GM12878 (cell line): ENCODE results near the gene PIK3R2. TPM values are rescaled to one million over a fixed set of nuclear protein-coding genes. Genes with fewer than 3 reads are reported as not detected.

Experiments
- ATAC-seq: fragments of 200-7000 bp; cut with Tn5 transposase; 3 replicates; pipeline ENCODE4 v1.9.1; 2020; ENCODE audit warnings: mild to moderate bottlenecking, moderate library complexity
- BruUV-seq: library from RNA; stranded (reverse); fragments of 400-500 nt; replicated peaks from 2 replicates; lab custom pipeline; 2021; lab: Mats Ljungman, UMichigan
- CTCF ChIA-PET: fragments of 300-600 bp; sonication (Branson Sonifier 250); formaldehyde crosslinking; extraction: SDS; loops from one replicate; lab custom pipeline; 2021; ENCODE audit warnings: inconsistent platforms; lab: Yijun Ruan, JAX
- POLR2A ChIA-PET: fragments of 350-600 bp; formaldehyde crosslinking; extraction: SDS; loops from one replicate; lab custom pipeline; 2021; ENCODE audit warnings: inconsistent platforms; lab: Charles Lee
- RAD21 ChIA-PET: fragments of 300-600 bp; sonication (Branson Sonifier 250); formaldehyde crosslinking; loops from one replicate; lab custom pipeline; 2023; ENCODE audit warnings: antibody characterized with exemption; ENCODE audit not compliant: unreplicated experiment; lab: Charles Lee
- SMC1A ChIA-PET: fragments of 300-600 bp; sonication (Branson Sonifier 250); formaldehyde crosslinking; loops from one replicate; lab custom pipeline; 2023; ENCODE audit not compliant: unreplicated experiment, uncharacterized antibody; lab: Charles Lee
- DNase-seq: peaks from one replicate; pipeline ENCODE4 v3.0.0-alpha.2; 2011; ENCODE audit warnings: low read depth, low spot score
- FAIRE-seq: peaks from 3 replicates; lab custom pipeline; 2011; peaks lifted over from hg19 to GRCh38; lab: Jason Lieb, UNC
- H2AFZ ChIP-seq: 2 replicates; pipeline ENCODE4 v1.6.0; 2011; ENCODE audit warnings: low read depth, low read length, control low read depth; ENCODE audit not compliant: control insufficient read depth
- H3K27ac ChIP-seq: 2 replicates; pipeline ENCODE4 v1.5.1; 2011; ENCODE audit warnings: control low read depth; ENCODE audit not compliant: control insufficient read depth, insufficient read depth
- H3K27me3 ChIP-seq, 2 experiments: replicated peaks in 1 of 2; 2 replicates each; pipeline versions ENCODE4 v1.6.0 to v1.6.1; 2011; ENCODE audit warnings: low read length in 1 of 2; ENCODE audit not compliant: control insufficient read depth in 2 of 2, insufficient read depth in 2 of 2
- H3K36me3 ChIP-seq, 2 experiments: 2 replicates each; pipeline ENCODE4 v1.5.1; 2011; ENCODE audit warnings: low read length in 1 of 2; ENCODE audit not compliant: control insufficient read depth in 2 of 2, insufficient read depth in 2 of 2
- H3K4me1 ChIP-seq: 2 replicates; pipeline ENCODE4 v1.6.1; 2011; ENCODE audit warnings: mild to moderate bottlenecking, low read length, moderate library complexity, mixed read lengths; ENCODE audit not compliant: control insufficient read depth, insufficient read depth
- H3K4me2 ChIP-seq: 2 replicates; pipeline ENCODE4 v1.6.0; 2011; ENCODE audit warnings: control low read depth; ENCODE audit not compliant: control insufficient read depth, insufficient read depth
- H3K4me3 ChIP-seq: fragments of 200-600 bp; sonication (generic); 2 replicates; pipeline ENCODE4 v1.5.1; 2016
- H3K79me2 ChIP-seq: 2 replicates; pipeline ENCODE4 v1.6.0; 2011; ENCODE audit warnings: low read length; ENCODE audit not compliant: control insufficient read depth, insufficient read depth
- H3K9ac ChIP-seq: 2 replicates; pipeline ENCODE4 v1.8.0; 2011; ENCODE audit warnings: low read length, control low read depth, mixed read lengths; ENCODE audit not compliant: control insufficient read depth, insufficient read depth
- H3K9me3 ChIP-seq: replicated peaks from 3 replicates; pipeline ENCODE4 v1.5.1; 2011; ENCODE audit warnings: mild to moderate bottlenecking, low read length; ENCODE audit not compliant: control insufficient read depth, insufficient read depth
- H4K20me1 ChIP-seq: 2 replicates; pipeline ENCODE4 v1.6.0; 2011; ENCODE audit not compliant: control insufficient read depth, insufficient read depth
- CBX5 ChIP-seq: sonication (generic); IDR thresholded peaks from 2 replicates; pipeline ENCODE4 v1.6.1; 2016; ENCODE audit warnings: low read depth, moderate library complexity, mild to moderate bottlenecking, inconsistent platforms
- IRF4 ChIP-seq: IDR thresholded peaks from 2 replicates; pipeline ENCODE4 v1.6.1; 2011; ENCODE audit warnings: low read depth, low read length
- POLR2A ChIP-seq: IDR thresholded peaks from 2 replicates; pipeline ENCODE4 v1.6.1; 2011; ENCODE audit warnings: low read depth, mild to moderate bottlenecking, low read length
- POLR2AphosphoS5 ChIP-seq: IDR thresholded peaks from 2 replicates; pipeline ENCODE4 v1.6.1; 2011; ENCODE audit warnings: mild to moderate bottlenecking, low read length, inconsistent platforms
- ZNF384 ChIP-seq: IDR thresholded peaks from 2 replicates; pipeline ENCODE4 v1.6.1; 2012; ENCODE audit warnings: low read depth, mild to moderate bottlenecking, low read length, improper control_type of control experiment, borderline replicate concordance
- WGBS: methylation state at CpG from one replicate; pipeline ENCODE4 v1.1.6; 2016; ENCODE audit warnings: low lambda C conversion rate; ENCODE audit not compliant: insufficient replicate concordance, insufficient coverage; ENCODE audit errors: missing lambda C conversion rate; 5-methylcytosine and 5-hydroxymethylcytosine counted together
- in situ Hi-C: fragments of 300-500 bp; cut with MboI; formaldehyde crosslinking; loops from 9 replicates; pipeline ENCODE4 v1.14.3; 2018; ENCODE audit warnings: mixed read lengths
- intact Hi-C: fragments of 100-400 bp; cut with micrococcal nuclease; formaldehyde crosslinking; loops from one replicate; pipeline ENCODE4 v1.14.2; 2022; ENCODE audit not compliant: unreplicated experiment
- polyA plus RNA-seq, 11 experiments: library from polyadenylated mRNA; depleted of rRNA in 4 of 11; unstranded in 6 of 11; stranded (reverse) in 5 of 11; fragments of >200 nt; fragmentation: Nextera tagmentation in 4 of 11; fragmentation: Illumina TruSeq in 1 of 11; extraction: Ambion mirVana in 4 of 11; extraction: Trizol in 1 of 11; gene quantifications; 1 replicate in 1 of 11; 2 replicates in 10 of 11; pipeline versions ENCODE4 v1.2.1 to v1.2.3, GENCODE V29; 2011 to 2016; ENCODE audit warnings: inconsistent platforms in 2 of 11, missing spikeins in 2 of 11, low read depth in 1 of 11
- total RNA-seq, 4 experiments: library from RNA; depleted of rRNA in 3 of 4; stranded (reverse); fragments of >200 nt in 3 of 4; fragmentation: Illumina TruSeq in 1 of 4; extraction: Trizol in 1 of 4; gene quantifications; 2 replicates each; pipeline versions ENCODE4 v1.2.1 to v1.2.3, GENCODE V29; 2013 to 2021
- TF ChIP-seq, protein P1 (sequence below): IDR thresholded peaks from 2 replicates; pipeline ENCODE4 v1.6.1; 2012; ENCODE audit warnings: low read length, inconsistent platforms
- TF ChIP-seq, protein P2 (sequence below), 3 experiments: IDR thresholded peaks in 2 of 3; conservative IDR thresholded peaks in 1 of 3; 2 replicates each; pipeline ENCODE4 v1.5.1; 2011; ENCODE audit warnings: low read depth in 3 of 3, low read length in 3 of 3, mild to moderate bottlenecking in 3 of 3, control low read depth in 2 of 3, moderate library complexity in 2 of 3, inconsistent platforms in 1 of 3, mixed read lengths in 1 of 3; ENCODE audit not compliant: control insufficient read depth in 2 of 3, insufficient read depth in 1 of 3; ENCODE audit errors: extremely low read depth in 1 of 3
- TF ChIP-seq, protein P3 (sequence below): fragments of 150-350 bp; IDR thresholded peaks from 2 replicates; pipeline ENCODE4 v1.6.1; 2016; ENCODE audit warnings: low read depth, low read length

PIK3R2 gene
- total and polyA plus RNA-seq, 10 of the 15 experiments (the other 5 are each of a cell fraction or from before 2014, with no cell fraction given), result 0.26 to 22.6 (median 2.5) TPM

DNA sequence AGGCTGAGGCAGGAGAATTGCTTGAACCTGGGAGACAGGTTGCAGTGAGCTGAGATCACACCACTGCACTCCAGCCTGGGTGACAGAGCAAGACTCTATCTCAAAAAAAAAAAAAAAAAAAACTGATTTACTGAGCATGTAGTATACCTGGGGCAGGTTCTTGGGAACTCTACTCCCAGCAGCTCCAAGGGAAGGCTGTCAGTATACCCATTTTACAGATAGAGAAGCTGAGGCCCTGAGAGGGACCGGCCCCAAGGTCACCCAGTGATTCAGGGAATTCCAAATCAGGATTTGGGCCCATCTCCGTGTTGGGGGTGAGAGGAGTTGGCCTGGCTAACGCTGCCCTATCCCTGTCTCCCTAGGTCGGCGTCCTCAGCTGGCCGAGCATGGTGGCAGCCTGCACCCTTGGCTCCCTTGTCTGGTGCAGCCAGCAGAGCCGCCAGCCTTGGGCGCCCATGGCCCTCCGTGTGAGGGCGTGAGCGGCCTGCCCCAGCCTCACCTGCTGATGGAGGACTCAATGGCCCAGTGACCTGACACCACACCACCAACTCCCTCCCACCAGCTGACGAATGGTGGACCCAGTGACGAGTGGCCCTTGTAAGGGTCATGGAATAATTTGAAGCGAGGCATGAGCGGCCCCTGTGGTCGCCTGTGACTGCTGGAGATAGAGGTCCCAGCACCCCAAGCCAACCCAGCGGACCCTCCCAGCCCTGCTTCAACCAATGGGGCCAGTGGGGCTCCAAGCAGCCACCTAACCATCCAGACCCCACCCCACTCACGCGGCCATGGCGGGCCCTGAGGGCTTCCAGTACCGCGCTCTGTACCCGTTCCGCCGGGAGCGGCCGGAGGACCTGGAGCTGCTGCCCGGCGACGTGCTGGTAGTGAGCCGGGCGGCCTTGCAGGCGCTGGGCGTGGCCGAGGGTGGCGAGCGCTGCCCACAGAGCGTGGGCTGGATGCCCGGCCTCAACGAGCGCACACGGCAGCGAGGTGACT, 2.4 kb downstream of the PIK3R2 start:
- no peak overlapping the region for H3K4me3 ChIP-seq
- in situ Hi-C loops (no loop called here), intact Hi-C loops (no loop called here)
- TF ChIP-seq POLR2A (peak; percentile 20; the same call in 1 of the 2 replicates), ZNF384 (no peak)
- POLR2A ChIA-PET, result interaction anchor here (0.6 kb wide), 2 partner anchors 85 to 191 kb away, joined by 4 to 6 read pairs; no protein-coding TSS in a partner anchor
- no peak overlapping the region for H2AFZ ChIP-seq
- DNase-seq, result no peak
- no peaks in the 10 kb centered on the region for H4K20me1 ChIP-seq
- SMC1A ChIA-PET, result interaction anchor here (0.9 to 1.2 kb wide), 2 partner anchors 42 to 44 kb away, joined by 3 read pairs; no protein-coding TSS in a partner anchor
- no peaks in the 10 kb centered on the region for H3K9me3 ChIP-seq
- H3K36me3 ChIP-seq, result peaks cover 0 to 6% of the 10 kb centered on the region in 2 experiments; a peak in 3 of 4 replicates
- H3K9ac ChIP-seq, result no peak overlapping the region
- no peak for ATAC-seq
- WGBS, result 95% methylated on average over 36 of the region's 43 CpGs
- FAIRE-seq, result no peak
- no peak overlapping the region for H3K27ac ChIP-seq
- no TSS peak for BruUV-seq
- peaks cover 16% of the 10 kb centered on the region for H3K4me1 ChIP-seq
- RAD21 ChIA-PET, result no interaction called here
- H3K4me2 ChIP-seq, result no peak overlapping the region
- H3K79me2 ChIP-seq, result peaks cover 11% of the 10 kb centered on the region
- H3K27me3 ChIP-seq, result no peaks in the 10 kb centered on the region
- CTCF ChIA-PET, result interaction anchor here (0.5 to 2.0 kb wide), 4 partner anchors 13 to 268 kb away, joined by 3 to 6 read pairs (median 4); no protein-coding TSS in a partner anchor

- POLR2A ChIA-PET, result no interaction called here
- no peak for ATAC-seq
- intact Hi-C loops, result no loop called here
- TF ChIP-seq IRF4 (no peak), CBX5 (no peak), POLR2AphosphoS5 (no peak)
- TF ChIP-seq, protein P1, sequence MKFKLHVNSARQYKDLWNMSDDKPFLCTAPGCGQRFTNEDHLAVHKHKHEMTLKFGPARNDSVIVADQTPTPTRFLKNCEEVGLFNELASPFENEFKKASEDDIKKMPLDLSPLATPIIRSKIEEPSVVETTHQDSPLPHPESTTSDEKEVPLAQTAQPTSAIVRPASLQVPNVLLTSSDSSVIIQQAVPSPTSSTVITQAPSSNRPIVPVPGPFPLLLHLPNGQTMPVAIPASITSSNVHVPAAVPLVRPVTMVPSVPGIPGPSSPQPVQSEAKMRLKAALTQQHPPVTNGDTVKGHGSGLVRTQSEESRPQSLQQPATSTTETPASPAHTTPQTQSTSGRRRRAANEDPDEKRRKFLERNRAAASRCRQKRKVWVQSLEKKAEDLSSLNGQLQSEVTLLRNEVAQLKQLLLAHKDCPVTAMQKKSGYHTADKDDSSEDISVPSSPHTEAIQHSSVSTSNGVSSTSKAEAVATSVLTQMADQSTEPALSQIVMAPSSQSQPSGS, result no peak
- TF ChIP-seq, protein P2, sequence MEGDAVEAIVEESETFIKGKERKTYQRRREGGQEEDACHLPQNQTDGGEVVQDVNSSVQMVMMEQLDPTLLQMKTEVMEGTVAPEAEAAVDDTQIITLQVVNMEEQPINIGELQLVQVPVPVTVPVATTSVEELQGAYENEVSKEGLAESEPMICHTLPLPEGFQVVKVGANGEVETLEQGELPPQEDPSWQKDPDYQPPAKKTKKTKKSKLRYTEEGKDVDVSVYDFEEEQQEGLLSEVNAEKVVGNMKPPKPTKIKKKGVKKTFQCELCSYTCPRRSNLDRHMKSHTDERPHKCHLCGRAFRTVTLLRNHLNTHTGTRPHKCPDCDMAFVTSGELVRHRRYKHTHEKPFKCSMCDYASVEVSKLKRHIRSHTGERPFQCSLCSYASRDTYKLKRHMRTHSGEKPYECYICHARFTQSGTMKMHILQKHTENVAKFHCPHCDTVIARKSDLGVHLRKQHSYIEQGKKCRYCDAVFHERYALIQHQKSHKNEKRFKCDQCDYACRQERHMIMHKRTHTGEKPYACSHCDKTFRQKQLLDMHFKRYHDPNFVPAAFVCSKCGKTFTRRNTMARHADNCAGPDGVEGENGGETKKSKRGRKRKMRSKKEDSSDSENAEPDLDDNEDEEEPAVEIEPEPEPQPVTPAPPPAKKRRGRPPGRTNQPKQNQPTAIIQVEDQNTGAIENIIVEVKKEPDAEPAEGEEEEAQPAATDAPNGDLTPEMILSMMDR (IDR thresholded peaks at IDR 0.05 in 2 of 3, conservative IDR thresholded peaks at IDR 0.05 in 1 of 3; ENCODE audit: control insufficient read depth in 2 of 3, extremely low read depth in 1 of 3, insufficient read depth in 1 of 3, low read depth in 3 of 3, low read length in 3 of 3), result no peak
- TF ChIP-seq, protein P3, sequence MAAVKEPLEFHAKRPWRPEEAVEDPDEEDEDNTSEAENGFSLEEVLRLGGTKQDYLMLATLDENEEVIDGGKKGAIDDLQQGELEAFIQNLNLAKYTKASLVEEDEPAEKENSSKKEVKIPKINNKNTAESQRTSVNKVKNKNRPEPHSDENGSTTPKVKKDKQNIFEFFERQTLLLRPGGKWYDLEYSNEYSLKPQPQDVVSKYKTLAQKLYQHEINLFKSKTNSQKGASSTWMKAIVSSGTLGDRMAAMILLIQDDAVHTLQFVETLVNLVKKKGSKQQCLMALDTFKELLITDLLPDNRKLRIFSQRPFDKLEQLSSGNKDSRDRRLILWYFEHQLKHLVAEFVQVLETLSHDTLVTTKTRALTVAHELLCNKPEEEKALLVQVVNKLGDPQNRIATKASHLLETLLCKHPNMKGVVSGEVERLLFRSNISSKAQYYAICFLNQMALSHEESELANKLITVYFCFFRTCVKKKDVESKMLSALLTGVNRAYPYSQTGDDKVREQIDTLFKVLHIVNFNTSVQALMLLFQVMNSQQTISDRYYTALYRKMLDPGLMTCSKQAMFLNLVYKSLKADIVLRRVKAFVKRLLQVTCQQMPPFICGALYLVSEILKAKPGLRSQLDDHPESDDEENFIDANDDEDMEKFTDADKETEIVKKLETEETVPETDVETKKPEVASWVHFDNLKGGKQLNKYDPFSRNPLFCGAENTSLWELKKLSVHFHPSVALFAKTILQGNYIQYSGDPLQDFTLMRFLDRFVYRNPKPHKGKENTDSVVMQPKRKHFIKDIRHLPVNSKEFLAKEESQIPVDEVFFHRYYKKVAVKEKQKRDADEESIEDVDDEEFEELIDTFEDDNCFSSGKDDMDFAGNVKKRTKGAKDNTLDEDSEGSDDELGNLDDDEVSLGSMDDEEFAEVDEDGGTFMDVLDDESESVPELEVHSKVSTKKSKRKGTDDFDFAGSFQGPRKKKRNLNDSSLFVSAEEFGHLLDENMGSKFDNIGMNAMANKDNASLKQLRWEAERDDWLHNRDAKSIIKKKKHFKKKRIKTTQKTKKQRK, result no peak
Measured at GRCh38 chr19:18156268-18156667, 3.3 kb downstream of the PIK3R2 start.

More at GRCh38 chr19:18156268-18156667, 3.3 kb downstream of the PIK3R2 start:
- Histone ChIP-seq H3K9ac (no peak overlapping the region), H3K27me3 (no peaks in the 10 kb centered on the region), H3K36me3 (no peaks in the 10 kb centered on the region; a peak in 2 of 4 replicates), H2AFZ (no peak overlapping the region), H3K79me2 (peaks cover 11% of the 10 kb centered on the region), H4K20me1 (no peaks in the 10 kb centered on the region), H3K27ac (no peak overlapping the region), H3K4me3 (no peak overlapping the region), H3K4me1 (peaks cover 17% of the 10 kb centered on the region), H3K4me2 (no peak overlapping the region), H3K9me3 (no peaks in the 10 kb centered on the region)
- DNase-seq (no peak), FAIRE-seq (no peak)
- ChIA-PET CTCF (interaction anchor here (1.1 to 2.0 kb wide), 2 partner anchors 12 to 36 kb away, joined by 5 to 6 read pairs; no protein-coding TSS in a partner anchor), SMC1A (interaction anchor here (0.8 kb wide), 1 partner anchor 173 kb away, joined by 4 read pairs; no protein-coding TSS in a partner anchor), RAD21 (no interaction called here)
- in situ Hi-C loops, result no loop called here
- 88% methylated on average over 5 of the region's 6 CpGs for WGBS
- no TSS peak for BruUV-seq
